HG02623 (cell line): ENCODE measurements around the gene DOCK9.

Experiments
- ATAC-seq: cut with Tn5 transposase; IDR thresholded peaks from one replicate; pipeline ENCODE4 v1.9.1; 2021; ENCODE audit warnings: moderate library complexity; ENCODE audit not compliant: unreplicated experiment

Gene DOCK9

DNA sequence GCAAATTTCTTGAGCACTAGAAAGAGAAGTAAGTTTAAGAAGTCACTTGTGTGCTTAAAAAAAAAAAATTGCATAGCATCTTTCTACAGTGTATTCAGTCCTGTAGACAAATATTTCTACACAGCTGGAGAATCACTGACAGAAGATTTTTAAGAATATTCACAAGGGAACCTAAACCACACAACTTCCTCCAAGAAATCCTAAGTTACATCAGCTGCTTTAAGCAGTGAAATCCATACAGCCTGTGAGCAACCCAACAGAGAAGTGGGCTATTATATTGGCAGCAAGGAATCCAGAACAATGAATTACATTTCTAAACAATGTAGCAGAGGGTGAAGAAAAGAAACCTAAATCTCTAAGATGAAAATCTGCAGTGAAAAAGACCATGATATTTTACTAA, 1.5 kb downstream of the DOCK9 start:
- no peak for ATAC-seq

DNA sequence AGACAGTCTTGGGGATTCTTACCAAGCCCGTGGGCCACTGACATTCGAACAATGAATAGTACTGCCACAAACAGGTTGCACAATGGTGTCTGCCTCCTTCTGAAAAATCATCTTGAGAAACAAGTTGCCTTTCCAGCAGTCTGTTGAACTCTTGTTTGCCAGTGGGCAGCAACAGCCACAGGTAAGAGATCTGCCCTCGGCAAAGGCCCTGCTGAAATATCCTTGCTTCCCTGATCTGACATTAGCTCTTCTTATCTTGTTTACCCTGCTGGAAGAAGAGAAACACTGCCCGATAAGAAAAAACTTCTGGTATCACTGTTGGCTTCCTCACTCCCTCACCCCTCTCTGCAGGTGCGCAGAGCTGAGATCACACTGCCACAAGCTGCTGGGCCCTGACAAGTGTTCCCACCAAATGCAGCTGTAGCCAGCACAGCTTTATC, 2.0 kb downstream of the DOCK9 start:
- no peak for ATAC-seq

DNA sequence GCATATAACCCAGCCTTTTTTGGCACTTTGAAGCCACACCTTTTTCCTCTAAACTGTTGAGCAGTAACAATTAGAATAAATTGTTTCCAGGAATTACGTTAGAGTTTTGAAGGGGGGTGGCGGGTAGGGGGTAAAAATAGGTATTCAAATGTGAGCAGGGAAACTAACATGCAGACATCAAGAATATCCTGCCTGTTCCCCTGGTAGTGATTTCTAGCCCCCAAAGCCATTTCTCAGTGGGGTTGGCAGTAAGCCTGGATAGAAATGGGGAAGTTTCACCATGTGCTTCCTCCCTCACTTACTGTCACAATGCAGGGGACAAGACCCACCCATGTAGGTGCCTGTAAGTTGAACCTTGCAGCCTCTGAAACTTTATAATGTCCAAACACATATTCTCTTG, 3.8 kb downstream of the DOCK9 start:
- no peak for ATAC-seq

DNA sequence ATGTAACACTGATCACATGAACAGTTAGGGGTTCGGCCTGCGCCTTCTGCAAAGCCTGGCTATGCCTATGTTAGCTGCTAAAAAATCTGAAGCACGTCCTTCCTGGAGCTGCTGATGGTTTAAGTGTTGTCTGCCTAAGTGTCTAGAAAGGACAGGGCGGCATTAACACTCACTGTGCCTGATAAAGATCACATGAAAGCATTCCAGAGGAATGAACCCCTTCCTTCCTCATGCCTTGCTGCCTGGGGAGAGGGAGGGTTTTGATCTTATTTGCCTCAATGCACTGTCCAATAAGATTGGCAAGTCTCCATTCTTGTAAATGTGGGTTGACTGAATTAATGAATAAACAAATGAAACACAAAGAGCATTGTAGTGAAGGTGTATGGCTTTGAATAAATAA, 5.2 kb downstream of the DOCK9 start:
- no peak for ATAC-seq

DNA sequence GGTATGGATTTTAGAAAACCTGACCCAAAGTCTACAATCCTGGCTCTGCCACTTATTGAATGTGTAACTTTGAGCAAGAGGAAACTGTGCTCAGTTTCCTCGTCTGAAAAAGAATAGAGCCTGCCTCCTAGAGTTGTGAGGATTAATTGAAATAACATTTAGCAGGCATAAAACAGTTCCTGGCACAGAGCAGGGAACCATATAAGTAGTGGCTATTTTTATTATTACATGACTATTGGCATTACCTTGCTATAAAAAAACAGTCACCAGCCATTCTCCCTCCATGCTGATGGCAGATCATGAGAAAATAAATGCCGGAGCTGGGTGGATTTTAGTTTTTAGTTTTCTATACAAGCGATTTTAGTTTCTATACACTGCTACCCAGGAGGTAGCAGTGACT, 5.8 kb downstream of the DOCK9 start:
- ATAC-seq = no peak

DNA sequence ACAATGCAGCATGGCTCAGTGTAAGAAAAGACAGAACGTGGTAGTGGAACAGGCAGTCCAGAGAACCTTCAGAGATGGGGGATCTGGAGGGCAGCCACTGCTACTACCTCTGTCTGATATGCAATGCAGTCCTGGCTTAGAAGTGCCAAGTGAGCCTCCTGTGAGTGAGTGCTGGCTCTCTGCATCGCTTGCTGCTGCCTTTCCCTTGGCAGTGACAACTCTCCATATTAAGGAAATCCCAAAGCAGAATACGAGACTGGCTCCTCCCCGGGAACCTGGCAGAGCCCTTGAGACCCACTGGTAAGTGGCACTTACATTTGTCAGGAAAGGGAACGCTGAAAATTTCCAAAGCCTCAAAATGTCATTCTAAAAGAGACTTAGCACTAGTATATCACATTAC, 7.5 kb downstream of the DOCK9 start:
- no peak for ATAC-seq

DNA sequence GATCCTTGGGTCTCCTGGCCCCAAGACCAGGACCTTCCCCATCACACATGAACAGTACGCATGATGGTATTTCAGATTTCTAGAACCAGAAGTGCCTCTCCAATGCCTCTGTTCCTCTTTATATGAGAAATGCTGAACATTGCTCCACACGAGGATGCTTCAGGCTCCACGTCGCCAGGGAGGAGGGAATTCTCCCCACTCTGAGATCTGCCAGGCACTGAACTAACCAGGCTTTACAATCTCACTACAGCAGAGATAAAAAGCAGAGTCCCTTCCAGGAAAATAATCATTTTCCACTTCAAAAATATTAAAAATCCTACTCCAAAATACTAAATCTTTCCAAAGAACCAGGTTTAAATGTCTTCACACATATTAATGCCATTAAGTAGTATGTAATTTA, 10.4 kb downstream of the DOCK9 start:
- no peak for ATAC-seq

DNA sequence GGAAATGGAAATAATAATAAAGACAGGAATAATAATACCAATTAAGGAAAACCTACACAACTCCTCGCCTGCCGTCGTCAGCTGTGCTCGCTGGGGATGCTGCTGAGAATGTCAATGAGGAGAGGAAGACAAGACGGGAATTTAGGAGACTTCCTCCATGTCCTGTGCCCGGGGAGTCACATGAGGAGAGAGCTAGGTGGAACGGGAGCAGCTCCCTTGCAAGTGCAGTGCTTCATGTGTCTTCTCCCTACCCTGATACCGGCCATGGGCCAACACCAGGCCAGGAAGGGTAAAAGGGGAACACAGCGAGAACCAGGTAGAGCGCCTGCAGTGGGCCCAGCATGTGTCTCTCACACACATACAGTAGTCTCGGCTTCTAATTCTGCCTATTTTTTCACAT, 11.8 kb downstream of the DOCK9 start:
- ATAC-seq = no peak

DNA sequence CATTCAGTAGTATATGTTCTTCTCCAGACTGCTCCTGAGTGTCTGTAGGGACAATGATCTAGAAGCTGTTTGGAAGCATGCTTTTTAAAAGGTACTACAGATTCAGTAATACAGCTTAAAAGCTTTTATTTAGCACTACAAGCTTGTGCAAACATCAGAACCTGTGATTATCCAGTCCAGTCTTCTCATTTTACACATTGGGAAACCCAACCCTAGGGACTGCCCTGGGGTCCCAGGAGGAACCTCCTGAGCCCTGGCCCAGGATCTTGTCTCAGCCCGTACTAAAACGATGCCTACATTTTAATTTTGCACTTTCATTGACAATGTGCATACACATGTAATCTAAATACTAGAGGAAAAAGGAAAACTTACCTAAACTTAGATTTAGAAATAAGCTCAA, 12.5 kb downstream of the DOCK9 start:
- ATAC-seq = no peak

DNA sequence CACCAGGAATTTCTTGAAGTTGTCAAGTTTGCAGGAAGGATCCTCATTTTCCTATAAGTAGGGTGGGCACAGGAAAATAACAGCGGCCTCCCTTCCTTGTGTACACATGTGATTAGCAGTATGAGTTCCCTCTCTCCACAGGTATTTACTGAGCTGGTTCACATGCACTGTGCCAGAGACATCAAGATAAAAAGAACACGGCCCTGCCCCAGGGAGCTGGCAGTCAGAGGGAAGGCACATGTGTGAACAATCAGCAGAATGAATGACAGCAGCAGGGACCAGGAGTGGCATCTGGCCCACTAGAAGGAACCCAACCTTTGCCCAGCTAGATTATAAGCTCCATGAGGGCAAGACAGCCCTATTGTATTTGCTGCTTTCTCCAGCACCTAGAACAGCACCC, 13.9 kb downstream of the DOCK9 start:
- no peak for ATAC-seq

DNA sequence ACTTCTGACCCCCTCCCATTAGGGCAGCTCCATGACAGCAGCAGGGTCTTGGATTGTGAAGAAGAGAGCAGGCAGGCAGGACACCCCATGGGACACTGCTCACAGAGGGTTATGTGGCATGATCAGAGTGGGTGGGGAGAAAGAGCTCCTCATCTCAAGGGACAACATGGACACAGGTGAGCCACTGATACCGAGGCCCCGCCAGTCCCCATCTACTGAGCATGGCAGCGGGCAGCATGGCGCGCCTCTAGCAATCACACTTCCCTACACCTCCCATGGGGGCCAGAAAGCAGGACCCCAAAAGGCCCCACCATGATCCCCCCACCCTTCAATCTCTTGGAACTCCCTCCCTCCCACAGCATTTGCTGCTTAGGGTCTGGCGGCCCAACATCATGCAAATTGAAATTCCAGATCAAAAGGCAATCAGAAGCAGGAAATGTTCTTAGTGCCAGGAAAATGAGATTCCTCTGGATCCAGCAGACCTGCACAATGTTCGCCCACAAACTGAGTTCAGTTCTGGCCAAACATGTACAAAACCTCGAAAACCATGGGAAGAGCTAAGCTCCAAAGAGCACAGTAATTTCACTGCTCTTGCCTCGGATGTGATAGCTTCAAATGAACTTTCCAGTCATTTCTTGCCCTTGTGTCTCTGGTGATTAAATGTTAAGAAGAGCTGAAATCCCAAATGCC, 14.8 kb downstream of the DOCK9 start:
- no peak for ATAC-seq

DNA sequence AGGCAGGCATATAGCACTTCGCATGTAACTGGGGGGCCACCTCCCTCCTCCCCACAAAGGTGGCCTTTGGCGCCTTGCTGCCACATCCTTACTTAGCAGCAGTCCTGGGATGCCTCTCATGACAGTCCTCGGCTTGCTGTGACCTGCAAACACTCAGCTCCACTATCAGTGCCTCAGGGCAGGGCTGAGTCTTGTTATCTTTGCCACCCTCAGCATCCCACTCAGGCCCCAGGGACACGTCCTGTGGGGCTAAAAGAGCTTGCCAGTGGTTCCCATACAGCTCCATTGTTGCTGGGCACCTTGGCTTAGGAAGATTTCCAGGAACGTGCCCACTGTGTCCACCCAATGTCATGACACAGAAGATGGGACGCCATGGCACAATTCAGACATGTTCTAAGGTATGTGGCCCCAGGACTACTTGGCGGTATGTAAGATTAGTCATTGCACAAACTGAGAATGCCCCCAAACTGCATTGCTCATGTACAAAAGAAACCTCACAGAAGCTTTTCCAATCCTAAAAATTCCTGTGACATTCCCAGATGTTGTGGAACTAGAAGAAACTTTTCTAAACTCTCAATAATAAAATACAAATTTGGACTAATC, 16.3 kb downstream of the DOCK9 start:
- no peak for ATAC-seq

DNA sequence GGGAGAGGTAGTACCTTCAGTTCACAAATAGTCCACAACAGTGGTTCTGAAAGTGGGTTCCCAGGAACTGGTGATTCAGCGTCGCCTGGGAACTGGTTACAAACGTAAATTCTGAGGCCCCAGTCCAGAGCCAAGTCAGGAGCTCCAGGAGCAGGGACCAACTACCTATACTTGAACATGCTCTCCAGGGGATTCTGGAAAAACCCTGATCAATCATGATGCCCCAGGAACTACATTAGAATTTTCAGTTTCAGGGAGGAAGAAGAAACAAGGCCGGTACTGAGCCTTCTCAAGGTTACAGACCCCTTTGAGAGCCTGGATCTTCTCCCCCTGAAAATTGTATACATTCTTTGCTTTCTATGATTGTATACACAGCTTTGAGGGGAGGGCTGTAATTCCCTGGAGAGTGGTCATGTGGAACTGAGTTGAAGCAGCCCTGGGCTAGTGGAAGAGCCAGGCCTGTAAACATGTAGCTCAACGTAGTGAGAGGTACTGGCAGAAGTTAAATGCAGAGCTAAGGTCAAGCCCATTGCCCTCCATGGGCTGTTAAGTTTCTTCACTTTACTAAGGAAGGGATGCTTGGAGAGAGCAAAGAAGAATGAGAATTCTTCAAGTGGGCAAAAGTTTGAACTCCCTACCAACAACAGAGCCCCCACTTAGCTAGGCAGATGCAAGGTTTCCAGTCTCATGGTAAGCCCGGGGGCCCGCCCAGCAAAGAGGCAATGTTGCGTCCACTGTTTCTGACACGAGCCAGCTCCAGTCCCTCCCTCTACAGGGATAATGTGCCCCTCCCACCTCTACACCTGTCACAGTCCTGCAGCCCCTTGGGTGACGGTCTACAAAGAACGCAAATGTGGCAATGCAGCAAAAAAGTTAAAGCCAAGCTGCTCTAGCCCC, 17.0 kb downstream of the DOCK9 start:
- no peak for ATAC-seq

DNA sequence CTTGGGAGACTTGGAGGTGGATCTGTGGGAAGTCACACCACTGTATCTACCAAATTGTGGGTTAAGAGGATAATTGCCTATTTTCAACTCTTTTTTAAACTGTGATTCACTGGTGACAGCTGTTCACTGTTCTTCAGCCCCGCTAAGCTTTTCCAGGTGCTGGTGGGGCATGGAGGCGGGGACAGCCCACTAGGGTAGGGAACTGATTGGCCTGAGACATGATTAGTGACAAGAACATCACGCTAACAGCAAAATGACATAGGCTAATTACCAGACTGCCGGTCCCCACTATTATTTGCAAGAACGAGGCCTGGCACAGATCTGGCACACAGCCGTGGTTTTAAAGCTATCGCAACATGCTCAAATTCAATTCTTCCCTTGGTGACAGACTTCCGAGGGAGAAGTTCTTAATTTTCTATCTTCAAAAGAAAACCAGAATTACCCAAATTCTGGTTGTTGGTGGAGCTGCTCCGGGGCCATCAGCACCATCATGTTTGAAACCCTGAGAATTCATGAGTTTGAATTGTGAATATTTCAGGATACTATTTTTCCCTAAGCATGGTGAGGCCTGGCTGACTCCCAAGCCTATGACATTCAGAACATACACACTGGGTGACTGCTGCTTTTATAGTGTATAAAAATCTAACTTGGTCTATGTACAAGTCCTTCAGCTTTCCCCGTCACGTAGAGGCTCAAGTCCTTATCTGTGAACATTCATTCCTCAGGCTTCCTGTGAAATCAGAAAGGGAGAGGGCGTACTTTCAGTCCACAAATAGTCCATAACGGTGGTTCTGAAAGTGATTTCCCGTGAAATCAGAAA, 17.9 kb downstream of the DOCK9 start:
- no peak for ATAC-seq

DNA sequence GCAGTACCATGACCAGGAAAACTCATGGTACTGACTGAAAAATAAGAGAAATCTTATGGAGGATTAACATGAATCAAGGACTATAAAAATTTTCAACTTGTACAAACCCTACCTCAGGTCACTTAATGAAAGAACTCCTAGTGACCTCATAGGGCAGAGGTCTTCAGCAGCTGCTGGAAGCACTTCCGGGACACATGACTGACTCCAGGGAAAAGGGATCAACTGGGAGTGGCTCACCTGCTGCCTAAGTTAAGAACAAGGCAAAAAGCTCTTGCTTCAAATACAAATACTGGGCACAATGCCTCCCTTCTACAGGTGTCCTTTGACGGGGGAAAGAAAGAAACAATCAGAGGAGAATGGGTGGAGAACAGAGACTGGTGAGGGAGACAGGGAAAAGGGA, 18.6 kb downstream of the DOCK9 start:
- ATAC-seq = no peak

DNA sequence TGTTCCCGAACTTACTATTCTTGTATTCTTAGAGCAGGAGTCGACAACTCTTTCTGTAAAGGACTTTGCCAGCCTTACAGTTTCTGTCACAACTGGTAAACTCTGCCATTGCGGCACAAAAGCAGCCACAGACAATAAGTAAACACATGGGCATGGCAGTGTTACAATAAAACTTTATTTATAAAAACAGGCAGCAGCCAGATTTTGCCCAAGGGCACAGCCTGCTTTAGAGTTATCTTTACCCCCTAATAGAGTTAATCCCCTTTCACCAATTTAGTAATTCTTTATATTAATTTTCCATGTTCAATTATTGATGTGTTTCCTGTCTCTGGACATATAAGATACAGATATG, 19.4 kb downstream of the DOCK9 start:
- no peak for ATAC-seq

DNA sequence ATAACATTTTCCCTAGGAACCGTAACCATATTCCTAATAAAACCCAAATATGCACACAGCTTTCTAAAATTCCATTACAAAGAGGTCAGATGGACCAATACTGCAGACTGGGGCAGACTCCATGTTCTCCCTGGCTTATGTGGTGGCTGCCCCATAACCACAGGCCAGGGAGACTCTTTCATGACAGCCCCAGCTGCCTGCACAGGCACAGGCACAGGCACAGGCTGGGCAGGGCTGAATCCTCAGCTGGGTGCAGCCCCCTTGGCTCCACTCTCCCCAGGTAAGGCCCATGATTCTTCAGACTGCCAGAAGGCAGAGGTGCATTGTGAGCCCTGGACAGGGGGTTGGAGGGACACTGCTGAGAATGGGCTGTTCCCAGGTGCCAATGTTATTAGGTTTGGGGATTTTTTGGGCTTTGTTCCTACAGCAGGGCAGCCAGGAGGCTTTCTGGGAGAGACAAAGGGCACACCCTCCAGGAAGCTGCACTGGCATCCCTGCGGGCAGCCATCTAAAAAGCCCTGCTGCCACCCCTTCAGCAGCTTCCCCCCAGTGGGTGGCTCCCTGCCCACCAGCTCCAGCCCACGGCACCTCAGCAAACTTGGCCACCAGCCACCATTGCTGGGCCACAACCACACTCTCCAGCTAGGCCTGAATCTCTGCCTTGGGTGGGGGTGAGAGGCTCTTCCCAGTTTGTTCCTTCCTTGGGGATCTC, 20.0 kb downstream of the DOCK9 start:
- no peak for ATAC-seq

DNA sequence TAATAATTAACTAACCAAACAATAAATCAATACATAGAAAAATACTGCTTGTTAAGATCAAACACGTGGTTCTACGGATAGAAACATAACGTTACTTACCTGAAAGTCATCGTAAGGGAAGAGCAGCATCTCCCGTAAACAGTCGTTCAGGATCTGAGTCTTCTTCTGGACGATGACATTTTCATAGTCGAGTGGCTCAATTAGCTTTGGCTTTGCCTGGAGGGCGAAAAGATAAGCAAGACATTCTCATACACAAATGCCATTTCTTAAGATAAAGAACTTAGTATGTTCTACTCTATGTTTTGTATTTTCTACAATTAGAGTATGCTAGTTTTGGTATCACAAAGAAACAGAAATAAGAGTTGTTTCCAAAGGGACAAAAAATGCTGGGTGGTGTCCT, 22.5 kb downstream of the DOCK9 start:
- ATAC-seq = no peak

DNA sequence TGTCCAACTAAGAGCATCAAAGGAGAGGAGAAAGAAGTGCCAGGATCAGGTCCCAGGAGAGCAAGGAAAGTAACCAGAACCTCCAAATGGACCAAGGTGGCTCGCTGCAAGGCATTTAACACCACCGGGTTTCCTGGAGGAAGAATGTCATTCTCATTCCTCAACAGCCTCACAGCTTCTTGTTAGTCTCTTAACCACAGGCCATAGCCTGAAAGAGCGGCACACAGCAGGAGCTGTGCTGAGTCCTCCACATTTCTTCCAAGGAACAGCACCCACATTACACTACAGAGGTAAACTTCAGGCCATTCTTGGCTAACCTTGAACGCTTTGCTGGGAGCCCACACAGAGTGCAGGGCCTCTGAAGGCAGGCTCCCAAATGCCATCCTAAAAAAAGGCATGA, 23.6 kb downstream of the DOCK9 start:
- no peak for ATAC-seq

DNA sequence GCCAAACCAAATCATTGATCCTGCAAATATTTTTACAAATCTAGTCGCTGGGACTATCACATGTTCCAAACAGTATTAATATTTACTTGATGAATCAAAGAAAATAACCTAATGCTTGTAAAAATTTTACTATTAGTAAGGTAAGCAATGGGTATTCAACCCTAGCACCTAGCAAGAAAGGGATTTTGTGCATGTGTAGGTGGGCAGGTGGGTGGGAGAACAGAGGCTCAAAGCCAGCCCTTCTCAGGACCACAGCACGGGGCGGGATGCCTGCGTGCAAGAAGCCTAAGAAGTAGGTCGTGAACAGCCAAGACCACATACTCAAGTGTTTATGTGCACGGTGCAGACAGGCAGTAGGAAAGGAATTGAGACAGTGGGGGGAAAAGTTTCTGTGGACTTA, 26.6 kb downstream of the DOCK9 start:
- ATAC-seq = no peak

DNA sequence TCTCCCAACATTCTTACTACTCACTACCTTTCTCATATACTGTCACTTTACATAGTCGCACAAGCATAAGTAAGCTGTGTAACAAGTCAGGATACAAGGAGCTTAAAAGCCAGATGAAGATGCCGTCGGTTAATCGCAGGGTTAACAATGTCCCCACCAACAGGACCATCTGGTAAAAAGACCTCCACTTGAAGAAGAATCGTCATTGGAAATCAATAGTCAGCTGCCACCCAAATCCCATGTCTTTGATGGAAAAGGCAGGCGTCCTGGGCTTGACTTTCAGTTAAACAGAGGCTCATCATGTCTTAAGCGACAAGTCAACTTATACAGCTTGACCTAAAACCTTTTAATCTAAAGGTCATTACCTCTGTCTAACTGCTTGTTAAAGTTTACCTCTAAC, 27.2 kb downstream of the DOCK9 start:
- ATAC-seq = no peak
